ENCODE data around the gene TAOK1.

TAOK1 gene

DNA sequence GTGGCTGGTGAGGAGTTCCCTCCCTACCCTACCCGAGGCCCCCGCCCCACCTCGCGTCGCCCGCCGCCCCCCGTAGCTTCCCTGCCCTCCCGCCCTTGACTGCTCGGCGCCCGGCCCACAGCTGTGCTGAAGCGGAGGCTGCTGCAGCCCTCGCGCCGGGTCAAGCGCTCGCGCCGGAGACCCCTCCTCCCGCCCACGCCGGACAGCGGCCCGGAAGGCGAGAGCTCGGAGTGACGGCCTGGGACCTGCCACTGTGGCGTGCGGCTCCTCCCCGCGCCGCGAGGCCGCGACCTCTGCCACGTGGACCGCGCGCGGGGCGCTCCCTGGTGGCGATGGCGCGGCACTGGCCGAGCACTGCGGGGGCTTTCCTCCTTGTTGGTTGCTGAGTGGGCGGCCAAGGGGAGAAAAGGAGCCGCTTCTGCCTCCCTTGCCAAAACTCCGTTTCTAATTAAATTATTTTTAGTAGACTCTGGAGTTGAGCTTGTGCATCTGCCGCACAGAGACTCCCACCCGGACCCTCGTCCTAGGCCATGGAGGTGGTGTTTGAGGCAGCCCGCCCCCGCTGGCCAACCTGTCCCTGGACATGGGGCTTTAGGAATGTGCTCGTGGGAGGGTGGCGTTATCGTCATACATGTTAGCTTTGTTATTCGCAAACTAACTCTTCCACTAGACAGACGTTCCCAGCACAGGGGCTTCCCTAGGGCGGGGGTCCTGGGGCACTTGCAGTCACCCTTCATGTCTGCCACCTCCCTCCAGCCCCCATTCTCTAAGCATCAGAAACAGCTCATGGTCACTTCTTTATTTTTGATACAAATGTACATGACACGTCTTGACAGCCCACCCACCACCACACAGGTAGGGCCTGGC, 182.8 kb downstream of the TAOK1 start:
- DNase-seq: peak; percentile 88

DNA sequence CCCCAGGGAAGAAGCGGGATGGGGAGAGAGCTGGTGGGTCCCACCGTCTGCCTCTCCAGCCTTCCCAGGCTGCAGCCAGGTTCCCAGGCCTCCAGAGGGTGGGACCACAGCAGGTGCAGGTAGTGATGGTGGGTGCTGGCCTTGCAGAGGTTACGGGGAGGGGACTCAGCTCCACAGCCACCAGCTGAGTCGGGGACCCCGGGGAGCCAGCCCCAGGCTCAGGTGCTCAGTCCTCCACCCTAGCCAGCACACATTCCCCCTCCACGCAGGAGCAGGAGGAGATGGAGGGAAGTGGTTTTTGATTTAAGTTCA, 183.4 kb downstream of the TAOK1 start:
- no peak for DNase-seq

DNA sequence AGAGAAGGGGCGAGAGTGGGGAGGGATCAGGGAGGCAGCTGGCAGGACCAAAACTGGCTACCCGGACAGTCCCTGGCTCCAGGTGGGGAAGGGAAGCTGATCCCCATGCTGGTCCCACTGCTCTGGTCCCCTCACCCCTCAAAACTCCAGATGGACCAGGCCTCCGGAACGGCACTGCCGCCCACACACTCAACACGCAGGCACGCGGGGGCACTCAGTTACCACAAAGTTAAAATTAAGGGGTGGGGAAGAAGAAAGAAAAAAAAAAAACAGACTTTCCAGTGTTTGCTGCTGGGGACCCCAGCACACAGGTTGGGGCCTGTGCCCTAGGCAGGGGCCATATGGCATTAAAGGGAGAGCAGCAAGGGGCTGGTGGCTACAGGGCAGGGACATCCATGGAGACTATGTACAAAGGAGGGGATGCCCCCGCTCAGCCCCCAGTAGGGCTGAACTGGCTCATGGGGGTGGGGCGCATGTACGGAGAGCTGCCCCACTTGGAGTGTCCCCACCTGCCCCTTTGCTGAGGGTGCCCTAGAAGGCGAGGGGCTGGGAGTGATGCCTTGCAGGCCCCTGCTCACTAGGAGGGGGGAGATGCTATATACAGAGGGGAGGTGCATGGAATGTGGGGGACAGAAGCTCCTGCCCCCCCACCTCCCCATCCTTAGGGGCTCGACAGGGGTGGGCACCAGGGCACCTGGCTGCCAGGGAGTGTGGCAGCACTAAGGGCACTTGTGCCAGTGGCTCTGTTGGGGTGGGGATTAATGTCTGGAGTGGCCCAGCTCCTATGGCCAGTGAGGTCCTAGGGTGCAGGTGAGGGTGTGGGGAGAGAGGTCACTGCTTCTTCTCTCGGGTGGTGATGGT, 183.9 kb downstream of the TAOK1 start:
- DNase-seq: peak; percentile 63

DNA sequence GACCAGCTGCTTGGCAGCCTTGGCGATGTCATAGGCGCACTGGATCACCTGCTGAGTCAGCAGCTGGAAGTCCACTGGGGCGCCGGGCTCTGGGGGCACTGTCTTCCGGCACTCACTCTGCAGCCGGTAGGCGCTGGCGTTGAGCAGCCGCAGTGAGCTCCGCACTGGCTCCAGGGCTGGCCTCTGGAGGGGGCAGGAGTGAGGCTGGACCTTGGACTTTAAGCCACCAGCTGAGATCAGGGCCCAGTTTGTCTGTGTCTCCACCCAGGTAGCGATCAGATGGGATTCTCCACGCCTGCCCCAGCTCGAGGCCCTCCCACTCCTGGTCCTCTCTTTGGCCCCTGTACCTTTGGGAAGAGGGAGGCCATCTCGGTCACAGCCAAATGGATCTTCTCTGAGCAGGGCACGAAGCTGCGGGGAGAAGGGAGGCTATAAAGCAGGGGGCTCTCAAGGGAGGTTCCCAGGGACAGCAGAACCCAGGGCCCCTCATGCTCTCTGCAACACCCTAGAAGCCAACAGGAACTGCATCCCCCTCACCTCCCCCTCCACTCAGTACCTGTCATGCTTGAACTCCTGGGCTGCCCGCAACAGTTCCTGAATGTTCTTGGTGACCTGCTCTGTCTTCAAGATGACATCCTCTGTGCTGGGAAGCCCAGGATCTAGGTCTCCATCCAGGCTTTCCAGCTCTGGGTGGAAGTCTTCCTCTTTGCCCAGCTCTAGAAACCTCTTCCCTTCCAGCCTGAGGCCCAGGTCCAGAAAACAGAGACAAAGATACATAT, 184.8 kb downstream of the TAOK1 start:
- DNase-seq: peak; percentile 54

DNA sequence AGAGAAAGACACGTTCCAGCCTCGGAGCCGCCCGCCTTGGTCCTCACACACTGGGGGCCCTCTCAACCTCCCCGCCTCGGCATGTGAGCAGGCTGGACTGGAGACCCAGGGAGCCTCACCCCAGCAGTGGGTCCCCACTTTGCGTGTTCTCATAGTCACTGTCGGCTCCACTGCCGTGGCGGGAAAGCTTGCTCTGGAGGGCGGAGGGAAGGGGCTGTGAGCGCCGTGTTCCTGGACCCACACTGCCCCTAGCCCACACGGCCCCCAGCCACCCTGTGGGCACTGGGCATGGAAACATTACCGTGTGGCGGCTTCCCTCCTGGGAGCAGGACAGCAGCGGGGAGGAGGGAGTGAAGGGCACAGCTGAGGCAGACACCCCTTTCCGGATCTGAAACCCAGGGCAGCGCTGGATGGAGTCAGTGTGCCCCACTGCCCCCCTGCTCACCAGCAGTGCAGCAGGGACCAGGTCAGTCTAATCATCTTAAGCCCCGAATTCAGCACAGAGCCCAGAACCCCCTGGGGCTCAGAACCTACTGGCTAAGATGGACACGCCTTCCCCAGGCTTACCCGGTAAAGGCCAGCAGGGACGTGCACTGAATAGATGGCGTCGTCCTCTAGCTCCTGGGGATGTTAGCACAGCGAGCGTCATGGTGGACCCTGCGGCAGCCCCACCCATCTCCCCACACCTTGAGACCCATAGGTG, 185.5 kb downstream of the TAOK1 start:
- DNase-seq: no peak

DNA sequence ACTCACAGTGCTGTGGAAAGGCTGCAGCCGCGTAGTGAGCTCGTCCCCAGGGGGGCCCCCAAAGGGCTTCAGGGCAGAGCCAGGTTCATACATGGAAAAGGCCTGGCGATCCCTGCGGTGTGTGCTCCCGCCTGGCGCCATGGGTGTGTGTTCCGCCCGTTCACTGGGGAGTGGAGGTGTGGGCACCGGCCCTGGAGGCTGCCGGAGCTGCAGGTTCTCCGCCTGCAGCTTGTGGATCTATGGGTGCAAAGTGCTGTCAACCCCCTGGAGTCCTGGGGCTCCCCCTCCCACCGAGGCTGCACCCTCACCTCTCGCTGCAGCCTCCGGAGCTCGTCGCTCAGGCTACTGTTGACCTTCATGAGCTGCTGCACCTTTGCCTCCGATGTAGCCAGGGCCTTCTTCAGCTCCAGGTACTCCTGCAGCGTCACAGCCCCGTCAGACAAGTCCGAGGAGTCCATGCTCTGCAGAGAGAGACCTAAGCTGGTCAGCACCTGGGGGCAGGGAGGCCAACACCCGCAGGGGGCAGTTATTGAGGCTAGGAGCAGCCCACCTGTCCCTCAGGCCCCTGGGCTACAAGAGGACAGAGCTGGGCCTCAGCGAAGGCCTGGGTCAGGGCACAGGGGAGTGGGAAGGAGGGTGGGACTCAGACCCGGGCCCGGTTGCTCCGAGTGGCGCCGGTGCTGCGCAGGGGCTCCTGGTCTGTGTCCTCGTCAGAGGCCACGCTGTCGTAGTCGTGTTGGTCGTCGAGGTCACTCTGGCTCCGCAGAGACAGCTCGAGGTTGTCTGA, 186.2 kb downstream of the TAOK1 start:
- peak; percentile 62 for DNase-seq

DNA sequence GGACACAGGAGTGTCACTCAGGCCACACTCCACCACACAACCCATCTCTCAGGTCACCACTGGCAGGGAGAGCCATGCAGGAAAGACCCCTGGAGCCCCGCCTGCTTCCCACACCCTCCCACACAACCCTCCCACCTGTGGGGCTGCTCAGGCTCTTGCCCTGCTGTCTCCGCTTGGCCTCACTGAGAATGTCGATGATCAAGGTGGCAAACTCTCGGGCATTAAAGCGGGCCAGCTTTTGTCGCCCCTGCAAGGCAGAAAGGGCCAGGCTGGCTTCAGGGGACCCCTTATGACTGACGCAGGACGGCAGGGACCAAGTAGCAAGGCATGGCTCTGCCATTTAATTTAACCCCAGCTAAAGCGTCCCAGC, 186.8 kb downstream of the TAOK1 start:
- DNase-seq: no peak

DNA sequence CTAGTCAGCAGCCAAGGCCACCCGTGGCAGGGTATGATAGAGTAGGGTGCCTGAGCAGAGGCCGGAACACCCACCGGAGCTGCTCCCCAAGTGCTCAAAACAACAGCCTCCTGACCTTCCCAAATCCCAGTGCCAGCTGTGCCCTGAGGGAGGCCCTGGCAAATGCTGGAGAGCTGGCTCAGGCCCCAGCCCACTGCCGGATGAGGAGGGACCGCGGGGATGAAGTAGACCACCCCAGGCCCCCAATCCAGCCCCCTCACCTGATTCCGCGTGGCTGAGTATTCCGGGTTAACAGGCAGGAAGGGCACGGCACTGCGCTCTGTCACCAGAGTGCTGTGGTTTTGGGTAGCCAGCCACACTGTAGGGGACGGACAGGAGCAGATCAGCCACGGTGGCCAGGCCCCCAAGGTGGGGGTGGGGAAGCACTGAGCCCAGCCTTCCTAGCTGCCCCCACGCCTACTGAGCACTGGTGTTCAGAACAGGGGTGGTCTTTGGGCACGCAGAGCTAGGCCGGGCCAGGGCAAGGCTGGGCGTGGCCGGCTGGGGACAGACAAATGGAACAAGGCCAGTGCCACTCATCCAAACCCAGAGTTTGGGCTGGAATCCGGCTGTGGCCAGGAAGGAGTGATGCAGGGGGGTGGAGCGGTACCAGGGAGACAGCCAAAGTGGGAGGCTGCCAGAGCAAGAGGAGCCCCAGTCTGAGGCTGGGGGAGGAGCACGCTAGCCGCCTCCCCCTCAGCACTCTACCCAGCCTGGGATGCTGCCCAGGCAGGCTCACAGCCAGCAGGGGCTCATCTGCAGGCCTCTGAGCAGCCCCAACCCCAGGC, 187.4 kb downstream of the TAOK1 start:
- DNase-seq: no peak

DNA sequence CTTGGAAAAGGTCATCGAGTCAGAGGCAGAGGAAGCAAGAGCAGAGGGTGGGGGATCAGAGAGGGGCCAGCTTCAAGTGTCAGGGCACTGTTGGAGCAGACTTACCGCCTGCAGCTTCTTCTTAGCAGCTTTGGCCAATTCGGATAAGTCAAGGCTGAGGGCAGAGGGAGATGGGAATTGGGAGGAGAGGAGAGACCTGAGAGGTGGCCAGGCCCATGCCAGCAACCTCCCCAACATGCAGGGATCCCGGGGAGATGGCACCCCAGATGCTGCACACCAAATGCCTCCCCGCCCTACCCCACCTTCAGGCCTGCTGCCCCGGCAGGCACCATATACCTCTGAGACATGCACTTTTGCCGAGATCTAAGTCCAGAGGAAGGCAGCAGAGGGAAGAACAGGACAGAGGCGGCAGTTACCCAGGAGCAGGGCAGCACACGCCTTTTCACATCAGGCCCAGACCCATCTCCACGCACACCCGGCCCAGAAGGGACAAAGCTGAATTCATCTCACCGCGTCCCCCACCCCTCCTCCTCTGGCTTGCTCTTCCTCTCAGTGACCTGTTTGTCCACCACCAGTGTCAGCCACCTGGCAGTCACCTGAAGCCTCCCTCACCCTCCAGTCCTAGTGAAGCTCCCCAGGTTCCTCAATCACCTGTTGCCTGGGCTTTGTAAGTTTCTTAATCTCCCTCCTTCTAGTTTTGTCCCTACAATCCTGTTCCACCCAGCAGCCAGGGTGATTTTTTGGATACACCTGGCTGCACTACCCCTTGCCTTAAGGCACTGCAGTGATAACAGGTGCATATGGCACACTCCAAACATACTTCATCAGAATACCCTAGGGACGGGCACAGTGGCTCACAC, 188.7 kb downstream of the TAOK1 start:
- no peak for DNase-seq

DNA sequence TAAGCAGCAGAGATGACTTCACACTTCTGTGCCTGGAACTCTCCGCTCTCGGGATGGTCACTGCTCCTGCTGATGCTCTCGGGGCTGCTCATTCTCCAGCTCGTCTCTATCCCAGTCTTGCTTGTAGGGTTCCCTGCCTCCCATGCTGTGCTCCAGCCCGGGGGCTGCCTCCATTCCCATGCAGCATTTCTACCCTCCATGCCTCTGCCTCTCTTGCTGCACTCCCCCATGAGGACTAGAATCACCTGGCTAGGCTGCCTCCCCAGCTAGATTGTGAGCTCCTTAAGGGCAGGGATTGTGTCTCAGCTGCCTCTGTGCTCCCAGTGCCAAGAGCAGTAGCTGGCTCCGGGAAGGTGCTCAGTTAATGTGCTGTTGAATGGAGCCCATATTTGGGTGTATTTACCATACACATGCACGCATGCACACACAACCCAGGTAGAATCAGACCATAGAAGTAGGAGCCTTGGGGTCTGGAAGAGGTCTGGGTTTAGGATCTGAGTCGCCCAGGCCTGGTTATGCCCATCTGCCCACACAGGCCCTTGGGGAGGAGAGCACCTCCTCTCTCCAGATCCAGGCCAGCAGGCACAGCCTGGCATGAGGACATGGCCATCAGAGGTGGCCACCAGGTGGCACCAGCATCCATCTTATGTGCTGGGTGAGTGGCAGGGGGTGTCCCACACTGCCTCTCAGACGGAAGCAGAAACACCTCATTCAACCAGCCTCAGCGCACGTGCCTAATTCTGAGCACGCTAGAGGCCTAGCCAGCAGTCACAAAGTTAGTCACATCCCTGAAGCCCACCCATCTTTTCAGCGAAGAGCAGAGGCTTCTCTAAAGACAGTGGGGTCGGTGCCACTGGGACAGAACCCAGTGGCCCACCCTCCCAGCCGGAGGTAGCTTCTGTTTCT, 190.0 kb downstream of the TAOK1 start:
- DNase-seq: peak; percentile 96

DNA sequence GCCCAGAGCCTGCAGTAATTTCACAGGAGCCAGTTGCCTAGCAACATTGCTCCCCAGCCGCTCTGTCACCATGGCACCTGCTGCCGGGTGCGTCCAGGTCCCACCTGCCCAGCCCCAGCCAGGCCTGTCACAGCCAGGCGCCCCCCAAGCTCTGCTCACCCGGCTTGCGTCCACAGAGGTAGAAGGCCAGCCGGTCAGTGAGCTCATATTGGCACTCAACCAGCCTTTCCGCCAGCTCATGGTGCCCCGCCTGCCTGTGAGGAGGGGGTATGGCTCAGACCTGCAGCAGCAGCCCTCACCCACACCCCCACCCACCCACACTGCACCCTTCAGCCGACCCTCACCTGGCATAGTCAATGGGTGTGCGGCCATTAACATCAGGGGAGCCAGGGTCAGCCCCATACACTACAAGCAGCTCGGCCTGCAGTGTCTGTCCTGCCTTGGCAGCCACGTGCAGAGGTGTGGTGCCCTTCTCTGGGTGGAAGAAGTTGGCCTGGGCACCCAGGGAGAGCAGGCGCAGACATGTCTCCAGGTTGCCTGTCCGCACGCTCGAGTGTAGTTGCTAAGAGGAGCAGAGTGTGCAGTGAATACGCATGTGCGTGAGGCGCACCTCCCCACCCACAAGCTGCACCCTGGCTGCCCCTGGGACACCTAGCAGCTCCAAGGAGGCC, 191.6 kb downstream of the TAOK1 start:
- peak; percentile 59 for DNase-seq

DNA sequence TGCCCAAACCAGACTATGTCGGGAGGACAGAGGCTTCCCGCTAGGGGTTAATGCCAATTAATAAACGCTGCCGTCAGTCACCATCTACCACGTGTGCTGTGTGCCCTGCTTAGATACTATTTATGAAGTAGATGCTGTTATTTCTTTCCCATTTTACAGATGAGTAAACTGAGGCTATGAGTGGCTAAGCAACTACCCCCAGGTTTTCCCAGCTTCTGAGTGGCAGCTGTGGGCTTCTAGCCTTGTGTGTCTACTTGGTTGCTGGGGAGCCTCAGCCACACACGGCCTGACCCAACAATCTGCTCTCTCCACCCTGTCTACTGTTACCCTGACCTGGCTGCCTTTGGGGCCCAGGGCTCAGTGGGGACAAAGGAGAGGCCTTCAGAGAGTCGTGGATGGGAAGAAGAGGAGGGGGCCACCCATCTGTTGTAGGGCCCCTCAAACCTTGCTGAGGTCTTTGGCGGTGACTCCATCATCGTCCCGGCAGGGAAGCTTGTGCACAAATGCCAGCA, 192.1 kb downstream of the TAOK1 start:
- DNase-seq: peak; percentile 38

DNA sequence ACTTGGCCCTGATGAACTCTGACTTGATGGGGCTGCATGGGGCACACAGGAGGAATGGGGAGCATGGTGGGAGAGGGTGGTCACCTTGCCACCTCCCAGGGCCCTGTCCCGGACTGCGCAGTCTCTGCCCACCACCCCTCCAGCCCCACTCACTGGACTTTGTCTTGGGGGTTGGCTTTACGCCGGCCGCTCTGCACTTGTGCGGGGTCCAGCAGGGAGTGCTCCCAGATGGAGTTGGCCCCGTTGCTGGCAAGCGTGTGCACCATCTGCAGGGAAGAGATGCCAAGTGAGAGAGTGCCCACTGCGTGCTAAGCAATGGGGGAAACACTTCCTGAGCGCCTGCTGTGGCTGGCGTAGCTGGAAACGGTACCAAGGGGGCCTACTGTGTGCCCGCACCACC, 192.6 kb downstream of the TAOK1 start:
- peak; percentile 39 for DNase-seq

DNA sequence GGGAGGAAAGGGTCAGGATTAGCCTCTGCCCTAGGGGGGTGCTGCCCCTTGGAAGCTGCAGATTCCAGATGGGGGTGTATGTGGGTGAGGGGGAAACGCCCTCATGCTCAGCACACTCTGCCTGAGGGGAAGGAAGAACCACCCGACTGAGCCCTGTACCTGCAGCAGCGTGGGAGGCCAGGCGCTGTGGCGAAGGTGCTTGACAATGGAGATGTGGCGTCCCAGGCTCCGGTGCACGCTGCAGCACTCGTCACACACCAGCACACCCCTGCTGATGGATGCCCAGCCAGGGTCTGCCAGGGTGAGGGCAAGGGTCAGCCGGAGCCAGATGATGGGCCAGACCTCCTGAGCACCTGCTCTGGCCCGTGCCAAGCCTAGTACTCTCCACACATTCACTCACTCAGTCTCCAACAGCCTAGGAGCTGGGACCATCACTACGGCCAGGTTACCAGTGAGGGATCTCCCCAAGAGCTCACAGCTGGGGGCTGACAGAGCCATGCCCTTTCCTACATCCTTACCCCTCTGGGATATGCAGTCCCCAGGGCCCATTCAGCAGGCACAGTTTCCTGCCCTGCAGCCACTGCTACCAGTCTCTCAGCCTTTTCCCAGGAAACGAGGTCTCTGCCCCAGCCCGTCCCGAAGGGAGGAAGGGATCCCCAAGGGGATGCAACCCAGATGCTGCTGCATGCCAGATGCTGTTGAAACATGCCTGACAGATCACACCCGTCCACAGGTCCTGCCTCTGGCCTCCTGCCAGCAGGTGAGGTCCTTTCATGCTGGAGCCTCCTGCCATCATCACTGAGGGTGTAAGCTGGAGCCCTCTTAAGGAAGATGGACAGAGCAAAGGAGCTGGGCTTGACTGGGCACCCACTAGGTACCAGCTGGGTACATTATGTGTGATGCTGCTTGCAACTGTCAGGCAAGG, 193.4 kb downstream of the TAOK1 start:
- peak; percentile 62 for DNase-seq

DNA sequence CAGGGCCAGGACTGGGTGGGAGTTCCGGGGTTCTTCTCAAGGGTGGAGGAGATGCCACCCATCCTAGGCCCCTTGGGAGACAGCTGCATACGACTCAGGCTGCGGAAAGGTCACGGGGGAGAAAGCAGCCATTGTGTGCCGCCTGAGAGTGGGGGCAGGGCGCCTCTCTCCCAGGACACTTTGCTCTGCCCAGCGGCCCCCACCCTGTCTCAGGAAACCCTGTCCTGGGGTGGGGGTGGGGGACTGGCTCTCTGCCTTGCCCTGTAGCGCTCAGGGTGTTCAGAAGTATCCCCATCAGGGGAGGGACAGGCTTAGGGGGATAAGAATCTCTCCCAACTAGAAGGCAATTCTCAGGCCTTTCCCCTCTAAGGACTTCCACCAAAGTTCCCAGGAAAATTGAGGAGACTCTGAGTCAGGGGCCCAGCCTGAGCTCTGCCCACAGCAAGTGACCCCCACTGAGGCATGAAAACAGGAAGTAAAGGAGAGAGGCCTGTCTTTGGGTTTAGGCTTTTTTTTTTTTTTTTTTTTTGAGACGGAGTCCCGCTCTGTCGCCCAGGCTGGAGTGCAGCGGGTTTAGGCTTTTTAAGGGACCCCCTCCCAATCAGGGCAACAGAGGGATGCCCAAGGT, 194.4 kb downstream of the TAOK1 start:
- DNase-seq: peak; percentile 56

DNA sequence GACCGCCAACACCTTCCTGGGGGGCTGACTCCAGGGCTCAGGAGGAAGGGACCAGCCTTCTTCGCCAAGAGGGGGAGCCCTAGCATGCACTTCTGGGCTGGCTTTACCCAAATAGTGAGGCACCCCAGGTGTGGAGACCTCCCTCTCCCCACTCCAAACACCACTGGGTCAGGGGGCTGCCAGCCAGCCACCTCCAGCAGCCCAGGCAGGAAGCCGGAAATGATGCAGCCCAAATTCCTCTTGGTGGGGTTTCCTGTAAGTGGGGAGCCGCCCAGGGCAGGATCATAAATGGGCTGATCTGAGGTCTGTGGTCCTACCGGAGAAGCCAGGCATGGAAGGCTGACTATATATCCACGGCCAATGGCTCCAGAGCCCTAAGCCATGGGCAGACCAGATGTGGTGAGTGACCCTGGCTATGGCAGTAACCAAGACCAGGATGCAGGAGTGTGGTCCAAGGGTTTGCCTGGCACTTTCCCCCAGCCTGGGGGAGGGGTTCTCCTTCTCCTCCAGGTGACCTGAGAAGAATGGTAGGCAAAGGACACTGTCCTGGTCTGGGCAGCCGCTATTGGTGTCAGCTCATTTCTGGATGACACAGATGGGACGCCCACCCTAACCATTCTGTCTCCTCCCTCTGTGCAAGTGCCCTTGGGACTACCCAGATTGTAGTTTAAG, 195.1 kb downstream of the TAOK1 start:
- DNase-seq: peak; percentile 75

All from activated effector memory CD4-positive, alpha-beta T cell treated with anti-CD3 and anti-CD28 coated beads, Interleukin-2, amount 50 U/mL, for 16 hours (primary cell).